ENCODE results near the gene FMOD. TPM values are rescaled to one million over a fixed set of nuclear protein-coding genes. Genes with fewer than 3 reads are reported as not detected.

The FMOD gene
- 0.29 and 7.9 TPM in 2 replicates for total RNA-seq

GRCh38 chr1:203351037-203351625 lies at the start of gene FMOD:
Gene FMOD, minus strand, starts transcription at chr1:203351122. Its CDS starts 2,852 bp downstream, at chr1:203348270.

GRCh38 chr1:203304919-203305808 lies 45.8 kb downstream of the FMOD start, which contains the start of gene BTG2:
Gene BTG2, plus strand, starts transcription at chr1:203305519. Its CDS starts 88 bp downstream, at chr1:203305607.

Small RNA genes within 50 kb of the gene (small RNA-seq; reads per million reads assigned to genes)
- gene AL359837.1 (ENCODE audit: low replicate concordance) (not detected), gene RNU6-487P (ENCODE audit: low replicate concordance) (0.39 reads per million, percentile 10 among the genes with 10 or more reads in this experiment)

Other genes with a start within 250 kb of the FMOD start
- 5.0 and 35.5 TPM in 2 replicates for gene ADORA1, start 223.4 kb downstream of the FMOD start, total RNA-seq
- gene MYBPH, start 175.3 kb downstream of the FMOD start, total RNA-seq = 0.88 and 1.4 TPM in 2 replicates
- 44.8 and 896 TPM in 2 replicates for gene CHI3L1, start 164.4 kb downstream of the FMOD start, total RNA-seq
- gene CHIT1, start 121.4 kb downstream of the FMOD start, total RNA-seq = not detected in 2 replicates
- gene BTG2, start 45.6 kb downstream of the FMOD start, total RNA-seq = 7.9 and 9.8 TPM in 2 replicates
- under 0.01 and 0.14 TPM in 2 replicates for gene PRELP, start 124.7 kb upstream of the FMOD start, total RNA-seq
- not detected in 2 replicates for gene OPTC, start 143.0 kb upstream of the FMOD start, total RNA-seq